DND-41 (cell line): ENCODE data around the gene INTS1.

Experiments used
- EZH2 ChIP-seq: IDR thresholded peaks from 3 replicates; pipeline ENCODE4 v1.6.1; 2012; ENCODE audit warnings: borderline replicate concordance, low read depth, mild to moderate bottlenecking, moderate library complexity, low read length, inconsistent platforms; ENCODE audit not compliant: severe bottlenecking
- TF ChIP-seq, protein P1 (sequence below): IDR thresholded peaks from 2 replicates; pipeline ENCODE4 v1.5.1; 2012; ENCODE audit warnings: borderline replicate concordance, low read length, moderate library complexity, mild to moderate bottlenecking; ENCODE audit not compliant: poor library complexity, severe bottlenecking; ENCODE audit errors: extremely low read depth

GRCh38 chr7:1496531-1497292 is 7.5 kb downstream of the INTS1 start:
- TF ChIP-seq, protein P1, sequence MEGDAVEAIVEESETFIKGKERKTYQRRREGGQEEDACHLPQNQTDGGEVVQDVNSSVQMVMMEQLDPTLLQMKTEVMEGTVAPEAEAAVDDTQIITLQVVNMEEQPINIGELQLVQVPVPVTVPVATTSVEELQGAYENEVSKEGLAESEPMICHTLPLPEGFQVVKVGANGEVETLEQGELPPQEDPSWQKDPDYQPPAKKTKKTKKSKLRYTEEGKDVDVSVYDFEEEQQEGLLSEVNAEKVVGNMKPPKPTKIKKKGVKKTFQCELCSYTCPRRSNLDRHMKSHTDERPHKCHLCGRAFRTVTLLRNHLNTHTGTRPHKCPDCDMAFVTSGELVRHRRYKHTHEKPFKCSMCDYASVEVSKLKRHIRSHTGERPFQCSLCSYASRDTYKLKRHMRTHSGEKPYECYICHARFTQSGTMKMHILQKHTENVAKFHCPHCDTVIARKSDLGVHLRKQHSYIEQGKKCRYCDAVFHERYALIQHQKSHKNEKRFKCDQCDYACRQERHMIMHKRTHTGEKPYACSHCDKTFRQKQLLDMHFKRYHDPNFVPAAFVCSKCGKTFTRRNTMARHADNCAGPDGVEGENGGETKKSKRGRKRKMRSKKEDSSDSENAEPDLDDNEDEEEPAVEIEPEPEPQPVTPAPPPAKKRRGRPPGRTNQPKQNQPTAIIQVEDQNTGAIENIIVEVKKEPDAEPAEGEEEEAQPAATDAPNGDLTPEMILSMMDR = no peak
- TF ChIP-seq EZH2 = no peak
